ENCODE results near the gene CYP2A13.
A peak's percentile ranks its signal among the peaks of the same experiment; 100 is the strongest.
"Not testable (repeated sequence)": the region's sequence is repeated elsewhere in the genome, so short reads cannot be mapped to it uniquely, and the experiment has no call there.

Gene CYP2A13

GRCh38 chr19:41120929-41121911 is 33.0 kb downstream of the CYP2A13 start:
- not testable (repeated sequence) for DNase-seq

GRCh38 chr19:41122846-41123245 is 34.6 kb downstream of the CYP2A13 start:
- DNase-seq: not testable (repeated sequence)

GRCh38 chr19:41123716-41124294 is 35.6 kb downstream of the CYP2A13 start:
- DNase-seq: no peak

- peak; percentile 3 for DNase-seq
Measured at GRCh38 chr19:41126765-41127203, 38.5 kb downstream of the CYP2A13 start.

GRCh38 chr19:41127362-41127761 is 39.1 kb downstream of the CYP2A13 start:
- DNase-seq: not testable (repeated sequence)

- peak; percentile 12 for DNase-seq
Measured at GRCh38 chr19:41127801-41128300, 39.6 kb downstream of the CYP2A13 start.

- DNase-seq: no peak
Measured at GRCh38 chr19:41128692-41129091, 40.4 kb downstream of the CYP2A13 start.

- no peak for DNase-seq
Measured at GRCh38 chr19:41131186-41131585, 42.9 kb downstream of the CYP2A13 start.

- no peak for DNase-seq
Measured at GRCh38 chr19:41133260-41133659, 45.0 kb downstream of the CYP2A13 start.

GRCh38 chr19:41134616-41135015 is 46.4 kb downstream of the CYP2A13 start:
- no peak for DNase-seq

GRCh38 chr19:41135390-41136384 is 47.4 kb downstream of the CYP2A13 start:
- peak; percentile 59 for DNase-seq

- DNase-seq: no peak
Measured at GRCh38 chr19:41136636-41137455, 48.6 kb downstream of the CYP2A13 start.

- peak; percentile 66 for DNase-seq
Measured at GRCh38 chr19:41144403-41144802, 56.2 kb downstream of the CYP2A13 start.

All from midbrain (tissue), 1 donor.